ENCODE measurements around the gene ANXA4.

Gene ANXA4

DNA sequence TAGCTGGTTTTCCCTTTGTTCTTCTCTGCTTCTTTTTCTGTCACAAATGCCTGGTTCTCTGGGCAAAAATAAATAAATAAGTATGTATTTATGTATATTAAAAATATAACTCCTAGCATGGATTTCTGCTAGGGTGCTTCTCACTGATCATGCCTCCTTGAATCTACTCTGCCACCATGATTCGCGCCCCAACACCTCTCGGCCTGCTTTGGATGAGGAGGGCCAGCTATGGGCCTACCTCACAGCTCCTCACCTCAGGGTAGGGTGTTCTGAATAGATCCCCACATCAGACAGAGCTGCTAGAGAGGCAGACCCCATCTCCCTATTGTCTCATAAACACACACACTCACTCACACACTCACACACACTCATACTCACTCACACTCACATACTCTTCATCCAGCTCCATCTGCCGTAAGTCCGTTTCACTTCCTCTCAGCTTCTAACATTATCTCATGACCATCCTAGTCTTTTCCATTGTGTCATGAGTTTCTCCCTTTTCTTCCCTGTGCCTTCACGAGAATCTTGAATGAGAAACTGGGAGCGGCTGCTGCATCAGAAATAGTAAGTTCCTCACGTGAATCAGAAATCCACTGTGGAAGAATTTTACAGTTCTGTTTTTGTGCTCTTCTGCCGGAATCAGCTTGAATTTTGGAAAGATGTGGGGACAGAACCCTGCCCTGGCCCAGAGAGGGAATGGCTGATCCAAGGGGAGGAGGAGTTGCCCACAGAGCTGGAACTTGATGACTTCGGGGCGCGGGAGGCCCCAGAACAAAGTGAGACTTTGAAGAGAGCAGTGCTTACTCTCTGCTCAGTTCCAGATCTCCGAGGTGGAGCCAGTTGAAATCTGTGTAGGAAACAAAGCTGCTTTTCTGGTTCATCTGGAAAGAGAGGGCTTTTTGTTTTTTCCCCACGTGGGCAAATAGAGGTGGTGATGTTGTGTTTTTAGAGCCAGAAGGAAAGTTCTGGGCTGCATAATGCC is 20.9 kb downstream of the ANXA4 start:
- TF ChIP-seq EP300 (IDR thresholded peaks at IDR 0.05; ENCODE audit: borderline replicate concordance): no peak
- no peak for TF ChIP-seq TCF12 (IDR thresholded peaks at IDR 0.05; ENCODE audit: low read depth)

DNA sequence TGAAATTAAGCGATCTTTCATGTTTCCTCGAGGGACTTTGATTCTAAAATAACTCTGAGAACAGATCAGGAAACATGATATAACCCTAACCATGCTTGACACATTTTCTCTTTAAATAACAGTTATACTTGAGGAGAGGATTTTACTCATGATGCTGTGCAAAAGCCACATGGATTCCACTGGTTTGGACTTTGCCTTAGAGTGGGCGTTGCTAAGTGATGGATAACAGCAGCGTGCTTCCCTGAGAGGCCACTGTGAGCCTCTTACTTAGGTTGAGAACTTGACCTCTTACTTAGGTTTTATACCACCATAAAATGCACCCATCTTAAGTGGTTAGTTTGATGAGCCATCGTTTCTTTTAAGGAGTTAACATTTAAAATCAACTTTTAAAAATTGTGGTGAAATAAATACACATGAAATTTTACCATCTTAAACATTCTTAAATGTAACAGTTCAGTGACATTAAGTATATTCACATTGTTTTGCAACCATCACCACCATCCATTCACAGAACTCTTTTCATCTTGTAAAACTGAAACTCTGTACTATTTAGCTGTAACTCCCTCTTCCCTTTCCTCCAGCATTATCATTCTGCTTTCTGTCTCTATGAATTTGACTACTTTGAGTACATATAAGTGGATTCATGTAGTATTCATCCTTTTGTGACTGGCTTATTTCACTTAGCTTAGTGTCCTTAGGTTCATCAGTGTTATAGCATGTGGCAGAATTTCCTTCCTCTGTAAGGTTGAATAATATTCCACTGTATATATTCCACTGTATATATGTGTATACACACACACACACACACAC is 22.6 kb downstream of the ANXA4 start:
- TF ChIP-seq RAD21 (IDR thresholded peaks at IDR 0.05; ENCODE audit: low read depth) (no peak), EP300 (IDR thresholded peaks at IDR 0.05; ENCODE audit: borderline replicate concordance) (no peak), NFIC (IDR thresholded peaks at IDR 0.05) (no peak), EGR1 (IDR thresholded peaks at IDR 0.05) (no peak), ZBTB7A (IDR thresholded peaks at IDR 0.05; ENCODE audit: low read depth) (no peak), CEBPB (IDR thresholded peaks at IDR 0.05) (no peak), TCF12 (IDR thresholded peaks at IDR 0.05; ENCODE audit: low read depth) (no peak), CREB1 (IDR thresholded peaks at IDR 0.05; ENCODE audit: low read depth) (no peak), FOXM1 (IDR thresholded peaks at IDR 0.05; ENCODE audit: borderline replicate concordance, low read depth) (no peak), TAF1 (IDR thresholded peaks at IDR 0.05; ENCODE audit: low read depth) (no peak), YY1 (IDR thresholded peaks at IDR 0.05; ENCODE audit: low read depth) (no peak), TEAD4 (IDR thresholded peaks at IDR 0.05) (no peak)
- TF ChIP-seq, protein P1, sequence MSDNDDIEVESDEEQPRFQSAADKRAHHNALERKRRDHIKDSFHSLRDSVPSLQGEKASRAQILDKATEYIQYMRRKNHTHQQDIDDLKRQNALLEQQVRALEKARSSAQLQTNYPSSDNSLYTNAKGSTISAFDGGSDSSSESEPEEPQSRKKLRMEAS (IDR thresholded peaks at IDR 0.05): no peak
- TF ChIP-seq, protein P2, sequence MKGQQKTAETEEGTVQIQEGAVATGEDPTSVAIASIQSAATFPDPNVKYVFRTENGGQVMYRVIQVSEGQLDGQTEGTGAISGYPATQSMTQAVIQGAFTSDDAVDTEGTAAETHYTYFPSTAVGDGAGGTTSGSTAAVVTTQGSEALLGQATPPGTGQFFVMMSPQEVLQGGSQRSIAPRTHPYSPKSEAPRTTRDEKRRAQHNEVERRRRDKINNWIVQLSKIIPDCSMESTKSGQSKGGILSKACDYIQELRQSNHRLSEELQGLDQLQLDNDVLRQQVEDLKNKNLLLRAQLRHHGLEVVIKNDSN (IDR thresholded peaks at IDR 0.05): no peak
- TF ChIP-seq, protein P3, sequence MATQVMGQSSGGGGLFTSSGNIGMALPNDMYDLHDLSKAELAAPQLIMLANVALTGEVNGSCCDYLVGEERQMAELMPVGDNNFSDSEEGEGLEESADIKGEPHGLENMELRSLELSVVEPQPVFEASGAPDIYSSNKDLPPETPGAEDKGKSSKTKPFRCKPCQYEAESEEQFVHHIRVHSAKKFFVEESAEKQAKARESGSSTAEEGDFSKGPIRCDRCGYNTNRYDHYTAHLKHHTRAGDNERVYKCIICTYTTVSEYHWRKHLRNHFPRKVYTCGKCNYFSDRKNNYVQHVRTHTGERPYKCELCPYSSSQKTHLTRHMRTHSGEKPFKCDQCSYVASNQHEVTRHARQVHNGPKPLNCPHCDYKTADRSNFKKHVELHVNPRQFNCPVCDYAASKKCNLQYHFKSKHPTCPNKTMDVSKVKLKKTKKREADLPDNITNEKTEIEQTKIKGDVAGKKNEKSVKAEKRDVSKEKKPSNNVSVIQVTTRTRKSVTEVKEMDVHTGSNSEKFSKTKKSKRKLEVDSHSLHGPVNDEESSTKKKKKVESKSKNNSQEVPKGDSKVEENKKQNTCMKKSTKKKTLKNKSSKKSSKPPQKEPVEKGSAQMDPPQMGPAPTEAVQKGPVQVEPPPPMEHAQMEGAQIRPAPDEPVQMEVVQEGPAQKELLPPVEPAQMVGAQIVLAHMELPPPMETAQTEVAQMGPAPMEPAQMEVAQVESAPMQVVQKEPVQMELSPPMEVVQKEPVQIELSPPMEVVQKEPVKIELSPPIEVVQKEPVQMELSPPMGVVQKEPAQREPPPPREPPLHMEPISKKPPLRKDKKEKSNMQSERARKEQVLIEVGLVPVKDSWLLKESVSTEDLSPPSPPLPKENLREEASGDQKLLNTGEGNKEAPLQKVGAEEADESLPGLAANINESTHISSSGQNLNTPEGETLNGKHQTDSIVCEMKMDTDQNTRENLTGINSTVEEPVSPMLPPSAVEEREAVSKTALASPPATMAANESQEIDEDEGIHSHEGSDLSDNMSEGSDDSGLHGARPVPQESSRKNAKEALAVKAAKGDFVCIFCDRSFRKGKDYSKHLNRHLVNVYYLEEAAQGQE (IDR thresholded peaks at IDR 0.05; ENCODE audit: low read depth): no peak

DNA sequence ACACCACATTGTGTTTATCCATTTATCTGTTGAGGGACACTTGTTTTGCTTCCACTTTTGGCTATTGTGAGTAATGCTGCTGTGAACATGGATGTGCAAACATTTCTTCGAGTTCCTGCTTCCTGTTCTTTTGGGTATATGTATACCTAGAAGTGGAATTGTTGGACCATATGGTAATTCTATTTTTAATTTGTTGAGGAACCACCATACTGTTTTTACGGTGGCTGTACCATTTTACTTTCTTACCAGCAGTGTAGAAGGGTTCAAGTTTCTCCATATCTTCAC is 23.1 kb downstream of the ANXA4 start:
- TF ChIP-seq EGR1 (IDR thresholded peaks at IDR 0.05): no peak
- TF ChIP-seq CREB1 (IDR thresholded peaks at IDR 0.05; ENCODE audit: low read depth): no peak
- no peak for TF ChIP-seq YY1 (IDR thresholded peaks at IDR 0.05; ENCODE audit: low read depth)
- TF ChIP-seq RAD21 (IDR thresholded peaks at IDR 0.05; ENCODE audit: low read depth): no peak
- no peak for TF ChIP-seq TCF12 (IDR thresholded peaks at IDR 0.05; ENCODE audit: low read depth)
- TF ChIP-seq, protein P3 (IDR thresholded peaks at IDR 0.05; ENCODE audit: low read depth): no peak
- no peak for TF ChIP-seq TEAD4 (IDR thresholded peaks at IDR 0.05)
- no peak for TF ChIP-seq TAF1 (IDR thresholded peaks at IDR 0.05; ENCODE audit: low read depth)

DNA sequence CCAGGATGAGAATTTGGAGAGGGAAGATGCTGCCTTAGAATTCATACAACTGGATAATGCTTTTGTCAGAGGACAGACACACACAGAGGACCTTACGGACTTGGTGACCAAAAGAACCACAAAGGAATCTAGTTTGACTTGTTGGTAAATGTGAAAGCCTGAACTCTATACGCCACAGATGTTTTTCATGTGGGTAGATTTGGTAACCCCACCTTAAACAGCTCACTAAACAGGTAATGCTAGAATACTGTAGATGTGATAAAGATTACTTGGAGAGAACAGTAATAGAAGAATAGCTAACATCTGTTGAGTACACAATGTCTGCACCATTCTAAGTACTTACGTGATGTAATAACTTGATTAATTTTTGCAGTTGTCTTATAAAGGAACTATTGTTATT is 24.1 kb downstream of the ANXA4 start:
- TF ChIP-seq, protein P1 (IDR thresholded peaks at IDR 0.05): no peak
- TF ChIP-seq TAF1 (IDR thresholded peaks at IDR 0.05; ENCODE audit: low read depth): no peak
- TF ChIP-seq CEBPB (IDR thresholded peaks at IDR 0.05): no peak
- TF ChIP-seq TEAD4 (IDR thresholded peaks at IDR 0.05): no peak
- TF ChIP-seq, protein P2 (IDR thresholded peaks at IDR 0.05): no peak
- TF ChIP-seq FOXM1 (IDR thresholded peaks at IDR 0.05; ENCODE audit: borderline replicate concordance, low read depth): no peak
- no peak for TF ChIP-seq YY1 (IDR thresholded peaks at IDR 0.05; ENCODE audit: low read depth)
- TF ChIP-seq RAD21 (IDR thresholded peaks at IDR 0.05; ENCODE audit: low read depth): no peak
- TF ChIP-seq, protein P3 (IDR thresholded peaks at IDR 0.05; ENCODE audit: low read depth): no peak
- no peak for TF ChIP-seq TCF12 (IDR thresholded peaks at IDR 0.05; ENCODE audit: low read depth)
- no peak for TF ChIP-seq NFIC (IDR thresholded peaks at IDR 0.05)
- TF ChIP-seq CREB1 (IDR thresholded peaks at IDR 0.05; ENCODE audit: low read depth): no peak
- TF ChIP-seq ZBTB7A (IDR thresholded peaks at IDR 0.05; ENCODE audit: low read depth): no peak
- no peak for TF ChIP-seq EP300 (IDR thresholded peaks at IDR 0.05; ENCODE audit: borderline replicate concordance)
- TF ChIP-seq EGR1 (IDR thresholded peaks at IDR 0.05): no peak

Measured in Ishikawa (cell line).